Smooth muscle cell (in vitro differentiated cells): ENCODE data around the gene WDR31. TPM values are rescaled to one million over a fixed set of nuclear protein-coding genes. Genes with fewer than 3 reads are reported as not detected.

Source experiments
- DNase-seq: peaks from one replicate; lab custom pipeline; 2025; ENCODE audit not compliant: unreplicated experiment; lab: John Stamatoyannopoulos, UW
- H2AFZ ChIP-seq: fragments of 200-600 bp; sonication (generic); 2 replicates; pipeline ENCODE4 v1.6.0; 2016; ENCODE audit warnings: antibody characterized with exemption, low read depth, mild to moderate bottlenecking
- H3F3A ChIP-seq: fragments of 200-600 bp; sonication (generic); 2 replicates; pipeline ENCODE4 v1.6.0; 2017; ENCODE audit warnings: antibody characterized with exemption, low read depth
- H3K27ac ChIP-seq: fragments of 200-600 bp; sonication (generic); 2 replicates; pipeline ENCODE4 v1.5.1; 2016; ENCODE audit warnings: low read depth, mild to moderate bottlenecking
- H3K27me3 ChIP-seq: fragments of 200-600 bp; sonication (generic); 2 replicates; pipeline ENCODE4 v1.6.1; 2016; ENCODE audit warnings: low read depth, mild to moderate bottlenecking
- H3K36me3 ChIP-seq: fragments of 200-600 bp; sonication (generic); 2 replicates; pipeline ENCODE4 v1.5.1; 2016; ENCODE audit warnings: low read depth
- H3K4me1 ChIP-seq: fragments of 200-600 bp; sonication (generic); 2 replicates; pipeline ENCODE4 v1.5.1; 2016; ENCODE audit warnings: low read depth
- H3K4me2 ChIP-seq: fragments of 200-600 bp; sonication (generic); 2 replicates; pipeline ENCODE4 v1.6.0; 2016; ENCODE audit warnings: mild to moderate bottlenecking
- H3K4me3 ChIP-seq: fragments of 200-600 bp; sonication (generic); 2 replicates; pipeline ENCODE4 v1.5.1; 2016; ENCODE audit warnings: mild to moderate bottlenecking
- H3K79me2 ChIP-seq: fragments of 200-600 bp; sonication (generic); 2 replicates; pipeline ENCODE4 v1.6.0; 2016; ENCODE audit warnings: low read depth, mild to moderate bottlenecking
- H3K9ac ChIP-seq: fragments of 200-600 bp; sonication (generic); 2 replicates; pipeline ENCODE4 v1.6.0; 2016; ENCODE audit warnings: low read depth
- H3K9me3 ChIP-seq: fragments of 200-600 bp; sonication (generic); replicated peaks from 2 replicates; pipeline ENCODE4 v1.5.1; 2016; ENCODE audit warnings: low read depth
- H4K20me1 ChIP-seq: fragments of 200-600 bp; sonication (generic); 2 replicates; pipeline ENCODE4 v1.6.0; 2016; ENCODE audit warnings: low read depth
- WGBS: methylation state at CpG from one replicate; pipeline ENCODE4 v1.1.7; 2016; ENCODE audit warnings: low lambda C conversion rate; 5-methylcytosine and 5-hydroxymethylcytosine counted together
- polyA plus RNA-seq: library from polyadenylated mRNA; unstranded; fragments of >200 nt; fragmentation: Nextera tagmentation; extraction: Ambion mirVana; gene quantifications from 2 replicates; pipeline ENCODE4 v1.2.1, GENCODE V29; 2016
- total RNA-seq: library from RNA; depleted of rRNA; stranded (reverse); fragments of >200 nt; gene quantifications from 2 replicates; pipeline ENCODE4 v1.2.3, GENCODE V29; 2014
- TF ChIP-seq, protein P1 (sequence below): fragments of 200-600 bp; sonication (generic); IDR thresholded peaks from 2 replicates; pipeline ENCODE4 v1.5.1; 2017; ENCODE audit warnings: borderline replicate concordance, mild to moderate bottlenecking, antibody characterized with exemption; ENCODE audit not compliant: insufficient read depth, poor library complexity, severe bottlenecking

The WDR31 gene
- total RNA-seq (2.2 and 2.7 TPM in 2 replicates), polyA plus RNA-seq (1.2 and 1.6 TPM in 2 replicates)

GRCh38 chr9:113340011-113340699 lies at the start of gene WDR31:
Gene WDR31, minus strand, starts transcription at chr9:113340275. Its CDS starts 8,253 bp downstream, at chr9:113332022.
- no peaks in the 10 kb centered on the region for H3K9me3 ChIP-seq
- H3K4me3 ChIP-seq: peak within 1 kb of the TSS; percentile 77
- TF ChIP-seq, protein P1, sequence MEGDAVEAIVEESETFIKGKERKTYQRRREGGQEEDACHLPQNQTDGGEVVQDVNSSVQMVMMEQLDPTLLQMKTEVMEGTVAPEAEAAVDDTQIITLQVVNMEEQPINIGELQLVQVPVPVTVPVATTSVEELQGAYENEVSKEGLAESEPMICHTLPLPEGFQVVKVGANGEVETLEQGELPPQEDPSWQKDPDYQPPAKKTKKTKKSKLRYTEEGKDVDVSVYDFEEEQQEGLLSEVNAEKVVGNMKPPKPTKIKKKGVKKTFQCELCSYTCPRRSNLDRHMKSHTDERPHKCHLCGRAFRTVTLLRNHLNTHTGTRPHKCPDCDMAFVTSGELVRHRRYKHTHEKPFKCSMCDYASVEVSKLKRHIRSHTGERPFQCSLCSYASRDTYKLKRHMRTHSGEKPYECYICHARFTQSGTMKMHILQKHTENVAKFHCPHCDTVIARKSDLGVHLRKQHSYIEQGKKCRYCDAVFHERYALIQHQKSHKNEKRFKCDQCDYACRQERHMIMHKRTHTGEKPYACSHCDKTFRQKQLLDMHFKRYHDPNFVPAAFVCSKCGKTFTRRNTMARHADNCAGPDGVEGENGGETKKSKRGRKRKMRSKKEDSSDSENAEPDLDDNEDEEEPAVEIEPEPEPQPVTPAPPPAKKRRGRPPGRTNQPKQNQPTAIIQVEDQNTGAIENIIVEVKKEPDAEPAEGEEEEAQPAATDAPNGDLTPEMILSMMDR: no peak
- H4K20me1 ChIP-seq: no peaks in the 10 kb centered on the region
- peak within 1 kb of the TSS; percentile 68 for H3K9ac ChIP-seq
- WGBS: 1% methylated on average over 45 of the region's 46 CpGs
- H2AFZ ChIP-seq: peak within 1 kb of the TSS; percentile 94
- peaks cover 3% of the 10 kb centered on the region for H3K4me1 ChIP-seq
- H3K4me2 ChIP-seq: peak within 1 kb of the TSS; percentile 97
- H3K79me2 ChIP-seq: no peaks in the 10 kb centered on the region
- no peaks in the 10 kb centered on the region for H3K36me3 ChIP-seq
- peak; percentile 69 for DNase-seq
- H3K27me3 ChIP-seq: no peaks in the 10 kb centered on the region
- no peaks in the 10 kb centered on the region for H3F3A ChIP-seq
- peak within 1 kb of the TSS; percentile 76 for H3K27ac ChIP-seq

GRCh38 chr9:113389451-113389850 lies 49.4 kb upstream of the WDR31 start:
- Histone ChIP-seq H3K4me1 (no peaks in the 10 kb centered on the region), H4K20me1 (no peaks in the 10 kb centered on the region), H3F3A (no peaks in the 10 kb centered on the region), H3K9me3 (no peaks in the 10 kb centered on the region), H3K27me3 (no peaks in the 10 kb centered on the region), H3K36me3 (no peaks in the 10 kb centered on the region), H3K9ac (no peak overlapping the region), H2AFZ (no peak overlapping the region), H3K4me2 (no peak overlapping the region), H3K4me3 (no peak overlapping the region), H3K27ac (no peak overlapping the region), H3K79me2 (no peaks in the 10 kb centered on the region)
- TF ChIP-seq, protein P1: no peak
- no peak for DNase-seq
- 96% methylated on average over 11 of the region's 11 CpGs for WGBS

GRCh38 chr9:113388833-113389232 lies 48.8 kb upstream of the WDR31 start:
- H3K36me3 ChIP-seq: no peaks in the 10 kb centered on the region
- no peaks in the 10 kb centered on the region for H4K20me1 ChIP-seq
- no peaks in the 10 kb centered on the region for H3K27me3 ChIP-seq
- WGBS: 96% methylated on average over 13 of the region's 13 CpGs
- no peak overlapping the region for H3K4me2 ChIP-seq
- no peaks in the 10 kb centered on the region for H3K4me1 ChIP-seq
- H3K27ac ChIP-seq: no peak overlapping the region
- H3F3A ChIP-seq: no peaks in the 10 kb centered on the region
- H2AFZ ChIP-seq: no peak overlapping the region
- no peaks in the 10 kb centered on the region for H3K9me3 ChIP-seq
- no peak overlapping the region for H3K4me3 ChIP-seq
- DNase-seq: no peak
- no peak overlapping the region for H3K9ac ChIP-seq
- TF ChIP-seq, protein P1: no peak
- no peaks in the 10 kb centered on the region for H3K79me2 ChIP-seq
